ENCODE data around the gene ARL4A.
"Not testable (repeated sequence)": the region's sequence is repeated elsewhere in the genome, so short reads cannot be mapped to it uniquely, and the experiment has no call there.

Gene ARL4A

DNA sequence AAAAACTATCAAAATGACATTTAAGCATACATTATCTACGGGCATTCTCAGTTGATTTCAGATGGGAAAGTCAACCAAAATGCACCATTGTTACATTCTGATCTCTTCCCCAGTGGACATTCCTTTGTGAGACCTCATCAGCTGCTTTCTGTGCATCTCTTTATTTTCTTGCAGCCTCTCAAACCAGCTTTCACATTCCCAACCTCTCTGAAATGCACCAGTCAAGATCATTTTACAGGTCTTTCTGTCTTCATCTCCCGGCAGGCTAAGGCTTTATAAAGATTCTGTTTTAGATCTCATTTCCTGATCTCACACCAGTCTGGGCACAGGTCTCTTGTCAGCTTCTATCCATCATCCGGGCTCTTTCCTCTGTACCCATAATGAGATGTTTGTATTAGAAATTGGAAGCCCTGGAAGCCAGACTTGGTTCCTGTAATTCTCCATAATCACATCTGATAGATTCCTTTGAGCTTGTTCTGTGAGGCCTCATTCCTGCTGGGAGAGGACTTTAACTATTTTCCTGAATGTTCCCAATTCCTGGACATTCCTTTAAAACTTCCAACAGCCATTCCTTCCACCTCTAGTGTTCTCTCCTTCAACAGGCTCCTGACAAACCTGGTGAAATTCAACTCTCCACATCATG lies 44.3 kb upstream of the ARL4A start:
- no peak for DNase-seq (ENCODE audit: low read depth)
- H3K4me3 ChIP-seq (ENCODE audit: low read depth, low read length): no peak overlapping the region
- TF ChIP-seq, protein P1, sequence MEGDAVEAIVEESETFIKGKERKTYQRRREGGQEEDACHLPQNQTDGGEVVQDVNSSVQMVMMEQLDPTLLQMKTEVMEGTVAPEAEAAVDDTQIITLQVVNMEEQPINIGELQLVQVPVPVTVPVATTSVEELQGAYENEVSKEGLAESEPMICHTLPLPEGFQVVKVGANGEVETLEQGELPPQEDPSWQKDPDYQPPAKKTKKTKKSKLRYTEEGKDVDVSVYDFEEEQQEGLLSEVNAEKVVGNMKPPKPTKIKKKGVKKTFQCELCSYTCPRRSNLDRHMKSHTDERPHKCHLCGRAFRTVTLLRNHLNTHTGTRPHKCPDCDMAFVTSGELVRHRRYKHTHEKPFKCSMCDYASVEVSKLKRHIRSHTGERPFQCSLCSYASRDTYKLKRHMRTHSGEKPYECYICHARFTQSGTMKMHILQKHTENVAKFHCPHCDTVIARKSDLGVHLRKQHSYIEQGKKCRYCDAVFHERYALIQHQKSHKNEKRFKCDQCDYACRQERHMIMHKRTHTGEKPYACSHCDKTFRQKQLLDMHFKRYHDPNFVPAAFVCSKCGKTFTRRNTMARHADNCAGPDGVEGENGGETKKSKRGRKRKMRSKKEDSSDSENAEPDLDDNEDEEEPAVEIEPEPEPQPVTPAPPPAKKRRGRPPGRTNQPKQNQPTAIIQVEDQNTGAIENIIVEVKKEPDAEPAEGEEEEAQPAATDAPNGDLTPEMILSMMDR (IDR thresholded peaks at IDR 0.05; ENCODE audit: low read depth, low read length, missing control alignments): no peak

DNA sequence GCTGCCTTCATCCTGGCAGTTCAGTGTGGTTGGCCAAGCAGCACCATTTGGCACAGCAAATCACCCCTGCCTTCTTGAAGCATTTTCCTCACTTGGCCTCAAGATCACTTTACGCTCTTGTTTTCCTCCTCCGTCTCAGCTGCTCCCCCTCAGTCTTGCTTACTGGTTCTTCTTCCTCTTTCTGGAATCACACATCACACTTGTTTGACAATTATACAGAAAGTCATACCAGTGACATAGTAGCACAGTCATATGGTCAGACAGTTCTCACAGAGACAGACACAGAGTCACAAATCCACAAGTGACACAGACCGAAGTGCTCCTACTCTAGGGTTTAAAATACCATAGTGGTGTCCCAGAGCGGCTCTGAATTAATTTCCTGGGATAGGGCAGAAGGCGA lies 43.8 kb upstream of the ARL4A start:
- no peak overlapping the region for H3K4me3 ChIP-seq (ENCODE audit: low read depth, low read length)
- DNase-seq (ENCODE audit: low read depth): no peak
- TF ChIP-seq, protein P1 (IDR thresholded peaks at IDR 0.05; ENCODE audit: low read depth, low read length, missing control alignments): no peak

DNA sequence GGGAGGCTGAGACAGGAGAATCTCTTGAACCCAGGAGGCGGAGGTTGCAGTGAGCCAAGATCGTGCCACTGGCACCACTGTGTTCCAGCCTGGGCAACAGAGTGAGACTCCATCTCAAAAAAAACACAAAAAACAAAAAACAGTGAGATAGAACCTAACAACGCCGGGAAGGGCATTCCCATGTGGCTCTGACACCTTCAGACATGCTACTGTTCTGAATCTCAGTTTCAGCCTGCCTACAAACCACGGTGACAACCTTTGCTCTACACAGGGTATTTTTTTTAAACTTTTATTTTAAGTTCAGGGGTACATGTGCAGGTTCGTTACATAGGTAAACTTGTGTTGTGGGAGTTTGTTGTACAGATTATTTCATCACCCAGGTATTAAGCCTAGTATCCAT lies 42.2 kb upstream of the ARL4A start:
- H3K4me3 ChIP-seq (ENCODE audit: low read depth, low read length); DNase-seq (ENCODE audit: low read depth): not testable (repeated sequence)

DNA sequence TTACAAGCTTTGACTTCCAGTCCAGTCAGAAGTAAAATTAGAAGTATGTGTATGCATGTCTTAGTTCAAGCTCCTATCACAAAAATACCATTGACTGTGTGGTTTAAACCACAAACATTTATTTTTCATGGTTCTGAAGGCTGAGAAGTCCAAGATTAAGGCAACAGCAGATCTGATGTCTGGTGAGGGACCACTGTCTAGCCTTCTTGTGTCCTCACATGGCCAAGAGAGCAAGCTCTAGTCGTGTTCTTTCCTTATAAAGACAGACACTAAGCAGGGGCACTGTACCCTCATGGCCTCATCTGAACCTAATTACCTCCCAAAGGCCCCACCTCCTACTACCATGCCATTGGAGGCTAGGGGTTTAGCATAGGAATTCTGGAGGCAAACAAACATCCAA lies 41.3 kb upstream of the ARL4A start:
- TF ChIP-seq, protein P1 (IDR thresholded peaks at IDR 0.05; ENCODE audit: low read depth, low read length, missing control alignments): no peak

DNA sequence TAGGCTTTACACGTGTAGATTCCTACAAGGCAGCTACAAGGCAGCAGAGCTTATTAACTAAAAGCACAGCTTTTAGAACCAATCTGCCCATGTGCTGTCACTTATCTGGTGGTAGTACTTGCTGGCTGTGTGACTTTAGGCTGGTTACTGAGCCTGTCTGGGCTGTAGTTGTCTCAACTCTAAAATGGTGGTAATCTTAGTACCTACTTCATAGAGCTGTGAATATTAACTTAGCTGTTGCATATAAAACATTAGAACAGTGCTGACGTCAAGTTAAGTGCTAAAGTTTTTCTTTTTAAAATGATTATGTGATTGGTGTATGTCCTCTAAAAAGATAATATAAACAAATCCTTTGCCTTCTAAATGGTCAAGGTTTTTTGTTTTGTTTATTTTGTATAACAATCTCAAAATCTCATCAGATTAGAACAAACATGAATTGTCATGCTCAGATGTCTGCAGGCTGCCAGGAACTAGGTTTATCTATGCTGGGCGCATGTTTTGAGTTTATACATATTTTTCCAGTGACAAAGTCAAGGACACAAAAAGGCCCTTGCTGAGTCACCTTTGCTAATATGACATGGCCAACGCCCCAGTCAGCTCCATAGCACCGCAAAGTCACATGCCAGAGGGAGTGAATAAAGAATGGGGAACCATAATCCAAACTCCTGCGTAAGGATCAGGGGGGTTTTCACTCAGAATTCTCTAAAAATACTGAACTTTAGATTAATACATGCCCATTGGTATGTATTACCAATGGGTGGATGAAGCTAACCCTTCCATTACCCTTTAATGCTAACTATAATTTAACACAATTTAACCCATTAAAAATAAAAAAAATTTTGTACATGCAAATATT lies 39.8 kb upstream of the ARL4A start:
- TF ChIP-seq, protein P1 (IDR thresholded peaks at IDR 0.05; ENCODE audit: low read depth, low read length, missing control alignments): no peak
- H3K4me3 ChIP-seq (ENCODE audit: low read depth, low read length): no peak overlapping the region
- DNase-seq (ENCODE audit: low read depth): no peak

More for the DNA sequence above, 41.3 kb upstream of the ARL4A start:
- no peak overlapping the region for H3K4me3 ChIP-seq (ENCODE audit: low read depth, low read length)
- DNase-seq (ENCODE audit: low read depth): no peak

DNA sequence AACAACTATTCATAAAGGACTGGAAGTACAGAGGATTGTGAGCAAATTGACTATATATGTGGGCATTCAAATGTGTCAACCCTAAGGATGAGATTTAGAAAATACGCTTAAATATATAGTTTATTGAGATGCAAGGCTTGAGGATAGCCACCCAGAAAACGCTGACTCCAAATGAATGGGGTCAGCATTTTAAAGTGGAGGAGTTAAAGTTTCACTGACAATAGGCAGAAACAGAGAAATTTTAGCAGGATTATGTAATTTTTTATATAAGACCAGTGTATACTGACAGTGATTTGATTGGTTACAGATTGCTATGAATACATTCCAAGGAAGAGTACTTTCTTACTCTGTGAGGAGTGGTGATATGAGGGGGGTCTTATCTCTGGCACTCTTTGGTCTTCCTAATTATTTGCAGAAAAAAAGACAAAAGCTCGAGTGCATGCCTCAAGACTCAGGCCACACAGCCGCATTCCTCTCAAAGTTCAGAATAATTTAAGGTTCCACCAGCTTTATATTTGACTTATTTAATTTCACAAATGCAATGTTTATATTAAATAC lies 38.6 kb upstream of the ARL4A start:
- DNase-seq (ENCODE audit: low read depth): no peak
- TF ChIP-seq, protein P1 (IDR thresholded peaks at IDR 0.05; ENCODE audit: low read depth, low read length, missing control alignments): no peak

DNA sequence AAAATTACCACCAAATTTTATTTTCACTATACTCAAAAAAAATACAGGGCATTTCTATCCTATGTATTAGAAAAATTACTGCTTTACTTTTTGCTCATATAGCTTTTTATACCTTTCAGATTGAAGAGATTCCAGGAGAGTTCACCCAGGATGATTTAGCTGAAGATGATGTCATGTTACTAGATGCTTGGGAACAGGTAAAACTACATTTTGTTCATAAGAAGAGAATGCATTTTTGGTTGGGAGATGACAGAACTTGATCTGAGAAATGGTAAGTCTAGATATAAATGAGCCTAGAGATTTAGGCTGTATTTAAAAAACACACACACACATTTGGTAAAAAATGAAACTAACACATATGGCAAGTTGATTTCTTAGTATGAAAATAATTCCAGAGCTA lies 38.1 kb upstream of the ARL4A start:
- H3K4me3 ChIP-seq (ENCODE audit: low read depth, low read length): no peak overlapping the region
- TF ChIP-seq, protein P1 (IDR thresholded peaks at IDR 0.05; ENCODE audit: low read depth, low read length, missing control alignments): no peak
- DNase-seq (ENCODE audit: low read depth): no peak

More for the DNA sequence above, 38.6 kb upstream of the ARL4A start:
- no peak overlapping the region for H3K4me3 ChIP-seq (ENCODE audit: low read depth, low read length)
